ENCODE data around the gene MAP7.

MAP7 gene

DNA sequence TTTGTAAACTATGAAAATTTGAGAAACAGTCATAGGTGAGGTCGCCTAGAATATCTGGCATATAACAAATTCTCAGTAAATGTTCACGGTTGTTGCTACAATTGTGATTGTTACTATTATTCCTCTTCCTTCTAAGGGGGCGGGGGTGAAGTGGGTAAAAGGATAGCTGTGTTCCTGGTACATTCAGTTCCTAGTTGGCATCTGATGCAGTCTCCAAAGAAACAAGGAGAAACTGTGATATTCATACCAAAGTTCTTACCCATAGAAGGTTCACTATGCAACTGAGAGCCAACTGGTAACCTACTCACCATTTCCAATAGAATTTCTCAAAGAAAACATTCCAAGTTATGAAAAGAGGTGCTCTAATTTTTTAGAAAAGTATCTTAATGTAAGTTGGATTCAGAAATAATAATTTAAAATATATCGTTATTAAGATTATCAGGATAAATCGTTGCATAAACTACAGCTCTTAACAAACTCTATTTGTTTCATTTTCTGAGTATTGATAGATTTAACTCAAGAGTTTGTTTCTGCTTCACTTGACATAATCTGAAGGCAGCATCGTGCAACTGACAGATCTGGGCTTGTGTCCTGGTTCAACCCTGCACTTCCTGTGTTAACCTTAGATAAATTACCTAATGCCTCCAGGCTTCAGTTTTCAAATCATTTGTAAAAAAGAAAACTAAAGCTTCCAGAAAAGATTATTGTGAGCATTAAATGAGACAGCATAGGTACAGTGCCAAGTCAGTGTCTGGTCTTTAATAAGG lies 13.3 kb upstream of the MAP7 start:
- DNase-seq, result no peak

DNA sequence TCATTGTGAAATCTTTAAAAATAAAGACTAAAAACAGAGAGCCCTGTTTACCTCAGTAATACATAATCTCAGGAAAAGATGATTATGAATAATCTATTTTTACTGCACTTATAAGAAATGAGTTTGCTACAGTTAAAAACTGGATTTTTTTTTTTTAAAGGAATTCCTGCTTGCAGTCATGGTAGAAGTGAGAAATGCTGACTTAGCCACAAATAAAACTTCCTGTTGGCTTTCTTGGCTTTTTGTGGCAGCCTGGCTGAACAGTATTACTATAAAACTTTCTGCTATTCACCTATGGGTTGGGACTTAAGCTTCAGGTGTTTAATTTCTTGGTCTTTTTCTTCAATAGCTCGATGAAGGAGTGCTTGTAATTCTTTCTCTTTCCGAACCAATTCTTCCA lies 12.0 kb upstream of the MAP7 start:
- no peak for DNase-seq

DNA sequence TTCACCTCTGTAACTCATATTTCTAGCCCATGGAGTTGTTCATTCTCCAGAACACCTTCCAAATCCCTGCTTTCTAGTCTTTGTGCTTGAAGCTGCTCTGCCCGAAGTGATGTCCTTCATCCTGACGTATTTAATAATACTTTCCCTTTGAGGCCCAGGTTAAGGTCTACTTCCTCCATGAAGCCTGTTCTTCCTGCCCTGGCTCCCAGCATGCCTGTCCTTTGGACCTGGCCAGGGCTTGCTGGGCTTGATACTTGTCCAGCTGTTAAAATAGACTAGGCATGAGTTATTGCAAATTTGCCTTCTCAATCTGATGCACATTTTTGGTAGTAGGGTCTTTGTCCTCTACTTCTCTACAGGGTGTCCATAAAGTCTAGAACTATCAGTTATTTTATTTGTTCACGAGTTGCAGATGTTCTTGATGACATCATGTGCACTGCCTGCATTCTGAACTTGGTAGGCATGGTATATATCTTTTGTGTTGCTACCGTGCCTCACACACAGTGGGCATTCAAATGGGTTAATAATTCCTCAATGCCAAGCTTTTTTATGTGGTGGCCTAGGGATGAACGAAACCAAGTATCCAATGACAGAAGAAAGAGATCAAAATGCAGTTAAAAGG lies 3.1 kb upstream of the MAP7 start:
- DNase-seq, result no peak

DNA sequence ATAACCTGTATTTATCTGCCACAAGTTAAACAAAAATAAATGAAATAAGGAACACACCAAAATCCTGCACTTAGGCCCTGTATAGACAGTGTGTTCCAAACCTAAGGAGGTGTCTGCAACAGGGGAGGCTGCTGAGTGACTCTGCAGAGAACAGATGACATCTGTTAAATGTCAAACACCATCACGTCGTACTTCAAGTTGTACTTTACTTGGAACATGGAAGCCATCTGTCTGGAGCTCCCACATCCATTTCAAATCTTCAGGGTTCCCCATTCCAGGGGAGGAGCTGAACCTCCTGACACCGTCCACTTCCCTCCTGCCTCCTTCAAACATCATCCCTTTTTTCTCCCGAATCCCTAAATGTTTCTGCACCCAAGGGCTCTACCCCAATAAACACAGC lies 1.8 kb upstream of the MAP7 start:
- no peak for DNase-seq

DNA sequence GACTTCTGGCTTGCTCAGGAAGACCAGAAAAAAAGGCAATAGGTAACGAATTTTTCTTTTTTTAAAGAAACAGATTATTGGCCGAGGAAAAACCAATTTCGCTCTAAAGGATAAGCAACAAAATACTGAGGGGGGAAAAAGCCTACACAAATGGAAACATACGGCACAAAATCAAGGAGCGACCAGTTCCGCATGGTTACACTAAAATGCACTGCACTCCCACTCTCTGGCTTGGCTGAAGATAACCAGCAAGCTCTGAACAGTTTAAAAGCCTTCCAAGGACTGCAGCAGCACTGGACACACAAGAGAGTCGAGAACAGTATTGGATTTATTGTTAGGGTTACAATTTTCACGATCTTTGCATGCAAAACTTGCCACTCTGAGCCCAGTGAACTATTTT lies 881 bp upstream of the MAP7 start:
- DNase-seq, result no peak

DNA sequence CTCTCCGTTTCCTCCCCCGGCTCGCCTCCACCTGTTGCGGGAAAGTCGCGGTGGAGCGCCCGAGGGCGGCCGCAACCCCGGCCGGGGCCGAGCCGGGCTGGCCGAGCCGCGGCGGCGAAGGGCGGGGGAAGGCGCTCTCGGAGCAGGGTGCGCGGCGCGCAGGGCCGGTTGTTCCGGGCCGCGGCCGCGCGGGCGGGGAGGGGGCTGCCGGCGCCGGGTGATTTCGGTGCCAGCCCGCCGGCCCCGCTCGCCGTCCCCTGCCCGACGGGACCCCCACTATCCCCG lies 235 bp downstream of the MAP7 start:
- no peak for DNase-seq

DNA sequence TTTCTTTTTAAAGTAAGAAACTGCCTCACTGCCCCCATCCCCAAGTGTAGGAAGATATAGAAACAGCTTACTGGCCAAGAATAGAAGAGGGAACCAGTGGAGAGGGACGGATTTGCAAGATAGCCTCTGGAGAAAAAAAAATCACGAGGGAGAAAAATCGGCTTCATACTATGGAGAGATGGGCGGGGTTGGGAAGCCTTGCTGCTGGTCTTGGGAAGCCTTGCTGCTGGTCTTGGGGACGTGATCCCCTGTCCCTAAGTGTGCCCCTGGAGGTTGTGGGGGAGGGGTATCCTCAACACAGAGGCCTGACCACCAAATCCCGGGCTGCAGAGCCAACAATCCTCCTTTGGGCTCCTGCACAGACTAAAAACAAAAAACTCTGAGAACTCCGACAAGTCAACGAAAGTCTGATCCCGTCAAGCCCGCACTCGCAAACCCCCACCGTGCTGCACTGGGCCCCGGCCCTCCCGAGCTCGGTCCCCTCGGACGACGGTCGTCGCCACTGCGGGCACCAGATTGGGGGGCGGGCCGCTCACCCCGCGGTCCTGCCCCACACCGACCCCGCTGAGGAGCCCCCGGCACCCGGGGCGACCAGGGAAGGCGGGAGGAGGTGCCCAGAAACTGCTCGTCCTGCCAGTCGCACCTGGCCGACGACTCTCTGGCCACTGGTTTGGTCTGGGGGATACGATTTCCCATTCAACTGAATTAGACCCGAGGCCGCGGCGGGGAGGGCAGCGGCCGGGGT lies 750 bp downstream of the MAP7 start:
- DNase-seq, result no peak

DNA sequence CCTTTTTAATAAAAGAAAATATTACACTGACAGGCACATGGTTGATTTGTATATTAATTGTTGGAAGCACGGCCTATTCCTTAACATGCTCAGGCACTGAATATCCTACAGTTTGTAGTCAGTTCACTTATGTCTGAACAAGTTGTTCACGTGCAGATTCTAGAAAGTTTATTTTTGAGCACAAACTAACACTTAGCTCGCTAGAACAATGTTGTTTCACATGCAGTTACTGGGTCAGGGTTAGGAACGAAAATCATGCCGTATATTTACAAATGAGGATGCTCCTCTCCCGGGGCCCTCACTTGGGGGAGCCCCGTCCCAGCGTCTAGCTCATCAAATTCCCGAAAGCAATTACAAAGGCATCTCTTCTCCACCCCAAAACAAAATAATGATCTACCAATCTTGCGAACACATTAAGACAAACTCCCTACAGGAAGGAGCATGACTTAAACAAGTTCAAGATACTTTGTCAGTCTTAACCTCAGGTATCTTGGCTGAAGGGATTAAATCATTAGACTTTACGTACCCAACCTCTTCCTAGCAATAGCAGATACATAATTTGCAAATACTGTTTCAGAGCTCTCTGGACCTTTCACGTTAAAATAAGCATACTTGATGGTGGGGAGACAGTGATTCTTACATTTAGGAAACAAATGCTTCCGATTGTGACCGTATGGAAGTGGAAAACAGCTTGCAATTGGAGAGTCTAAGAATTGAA lies 1.5 kb downstream of the MAP7 start:
- DNase-seq, result no peak

DNA sequence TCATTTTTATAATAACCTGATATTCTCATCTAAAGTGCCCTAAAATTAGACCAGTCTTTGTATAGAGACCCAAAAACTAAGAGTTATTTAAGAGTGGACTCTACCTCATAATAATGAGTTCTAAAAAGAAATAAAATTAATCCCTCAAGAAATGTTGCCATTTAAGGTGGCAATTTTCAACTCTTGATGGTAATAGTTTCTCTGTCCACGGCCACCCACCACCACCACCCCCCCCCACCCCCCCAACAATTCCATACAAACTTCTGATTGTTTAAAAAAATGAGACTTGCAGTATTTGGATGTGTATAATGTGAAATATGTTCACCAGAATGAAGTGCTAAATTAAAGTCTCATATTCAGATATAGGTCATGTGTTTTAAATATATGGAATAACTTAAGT lies 2.4 kb downstream of the MAP7 start:
- DNase-seq, result no peak

DNA sequence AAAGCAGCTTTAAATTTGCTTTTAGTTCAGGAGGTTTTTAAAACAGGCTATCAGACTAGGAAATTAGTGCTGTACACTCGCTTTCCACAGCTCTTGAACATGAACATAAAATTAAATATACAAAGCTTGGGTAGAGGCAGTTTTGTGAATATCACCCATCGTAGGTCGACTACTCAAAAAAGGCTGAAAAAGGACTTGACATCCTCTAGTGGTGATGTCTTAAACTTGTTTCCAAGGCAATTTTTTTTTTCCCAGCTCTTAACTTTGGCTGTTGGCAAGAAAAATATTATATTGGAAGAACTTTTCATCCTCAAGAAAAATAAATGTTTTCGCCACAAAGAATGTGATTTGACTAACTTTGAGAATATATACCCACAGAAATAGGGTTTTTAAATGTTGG lies 2.9 kb downstream of the MAP7 start:
- no peak for DNase-seq

DNA sequence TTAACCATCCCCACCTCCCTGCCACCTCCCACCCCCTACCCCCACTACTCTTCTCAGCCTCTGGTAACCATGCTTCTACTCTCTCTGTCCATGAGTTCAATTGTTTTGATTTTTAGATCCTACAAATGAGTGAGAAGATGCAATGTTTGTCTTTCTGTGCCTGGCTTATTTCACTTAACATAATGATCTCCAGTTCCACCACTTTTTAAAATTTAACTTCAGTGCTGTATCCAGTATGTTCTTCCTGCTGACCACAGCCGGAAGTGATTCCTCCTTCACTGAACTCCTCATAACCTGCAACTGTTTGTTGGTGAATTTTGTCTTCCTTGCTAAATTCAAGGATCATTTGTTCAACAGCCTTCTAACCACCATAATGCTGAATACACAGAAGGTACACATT lies 3.9 kb downstream of the MAP7 start:
- DNase-seq, result no peak

DNA sequence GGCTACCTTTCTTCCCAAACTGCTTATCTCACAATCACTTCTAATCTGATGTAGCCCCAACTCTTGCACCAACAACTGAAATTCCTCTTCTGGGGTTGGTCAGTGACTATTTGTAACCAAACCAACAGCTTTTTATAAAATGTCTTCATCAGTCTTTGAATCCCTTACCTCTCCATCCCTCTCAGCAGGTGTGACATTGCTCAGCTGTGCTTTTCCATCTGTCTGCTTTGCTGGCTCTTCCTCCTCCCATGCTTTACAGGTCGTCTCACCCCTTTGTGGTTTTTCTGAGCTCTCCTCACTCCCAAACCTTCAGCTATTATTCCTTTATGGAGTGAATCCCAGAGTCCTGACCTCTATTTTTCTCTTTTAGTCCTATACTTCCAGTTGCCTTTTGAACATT lies 5.9 kb downstream of the MAP7 start:
- no peak for DNase-seq

DNA sequence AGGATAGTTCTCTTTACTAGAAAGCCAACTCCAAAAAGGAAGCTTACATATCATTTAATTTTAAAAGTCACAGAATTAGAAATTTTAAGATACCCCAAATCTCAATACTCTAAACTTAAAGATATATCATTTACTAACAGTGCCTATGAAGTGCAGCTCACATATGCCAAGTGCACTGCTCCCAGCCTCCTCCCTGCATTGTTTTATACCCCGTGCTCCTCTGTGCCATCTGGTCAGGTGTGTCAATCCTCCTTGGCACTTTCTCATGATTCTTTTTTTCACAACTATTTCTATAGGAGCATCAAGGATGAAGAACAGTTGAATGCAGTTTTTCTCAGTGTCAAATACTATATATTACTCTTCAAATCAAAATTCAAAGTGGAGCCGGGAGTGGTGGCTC lies 8.8 kb downstream of the MAP7 start:
- DNase-seq, result no peak

DNA sequence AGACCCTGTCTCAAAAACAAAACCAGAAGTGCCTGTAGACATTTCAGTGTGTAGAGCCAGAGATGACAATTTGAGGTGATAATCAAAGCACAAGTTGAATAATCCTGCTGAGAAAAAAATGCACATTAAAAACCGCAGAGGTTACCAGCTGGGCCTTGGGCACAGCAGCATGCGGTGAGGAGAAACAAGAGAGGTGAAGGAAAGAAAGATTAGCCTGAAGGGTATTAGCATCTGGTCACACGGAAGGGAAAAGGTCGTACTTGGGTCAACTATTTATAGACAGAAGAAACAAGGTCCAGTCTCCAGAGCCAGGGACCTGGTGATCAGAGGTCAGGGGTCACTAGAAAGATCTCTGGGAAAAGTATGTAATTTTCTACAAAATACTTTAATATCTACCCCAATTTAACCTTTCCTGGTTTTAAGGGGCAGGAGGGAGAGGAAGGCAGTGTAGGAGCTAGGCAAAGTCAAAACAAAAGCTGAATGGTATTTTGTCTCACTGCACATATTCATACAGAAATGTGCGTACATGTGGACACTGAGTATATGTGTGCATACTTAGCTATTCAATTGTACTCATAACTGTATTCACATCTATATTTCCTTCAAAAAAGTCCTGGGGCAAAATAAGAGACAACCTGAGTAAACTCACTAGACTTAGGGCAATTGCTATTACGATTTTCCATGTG lies 10.1 kb downstream of the MAP7 start:
- no peak for DNase-seq

DNA sequence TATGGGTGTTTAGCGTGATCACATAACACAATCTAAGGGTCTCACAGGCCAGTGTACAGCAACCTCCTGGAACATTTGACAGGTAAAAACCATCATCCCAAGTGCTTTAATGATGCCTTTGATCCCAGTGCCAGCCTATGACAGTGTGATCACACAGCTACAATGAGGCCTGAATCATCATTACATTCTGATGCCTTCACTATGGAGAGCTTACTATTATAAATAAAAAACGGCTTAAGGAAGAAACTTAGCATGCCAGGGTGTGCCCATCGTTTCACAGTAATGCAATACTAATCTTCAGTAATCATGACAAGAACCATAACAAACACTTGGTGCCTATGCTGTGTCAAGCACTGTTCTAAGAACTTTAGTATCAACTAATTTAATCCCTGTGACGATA lies 11.4 kb downstream of the MAP7 start:
- DNase-seq, result no peak

DNA sequence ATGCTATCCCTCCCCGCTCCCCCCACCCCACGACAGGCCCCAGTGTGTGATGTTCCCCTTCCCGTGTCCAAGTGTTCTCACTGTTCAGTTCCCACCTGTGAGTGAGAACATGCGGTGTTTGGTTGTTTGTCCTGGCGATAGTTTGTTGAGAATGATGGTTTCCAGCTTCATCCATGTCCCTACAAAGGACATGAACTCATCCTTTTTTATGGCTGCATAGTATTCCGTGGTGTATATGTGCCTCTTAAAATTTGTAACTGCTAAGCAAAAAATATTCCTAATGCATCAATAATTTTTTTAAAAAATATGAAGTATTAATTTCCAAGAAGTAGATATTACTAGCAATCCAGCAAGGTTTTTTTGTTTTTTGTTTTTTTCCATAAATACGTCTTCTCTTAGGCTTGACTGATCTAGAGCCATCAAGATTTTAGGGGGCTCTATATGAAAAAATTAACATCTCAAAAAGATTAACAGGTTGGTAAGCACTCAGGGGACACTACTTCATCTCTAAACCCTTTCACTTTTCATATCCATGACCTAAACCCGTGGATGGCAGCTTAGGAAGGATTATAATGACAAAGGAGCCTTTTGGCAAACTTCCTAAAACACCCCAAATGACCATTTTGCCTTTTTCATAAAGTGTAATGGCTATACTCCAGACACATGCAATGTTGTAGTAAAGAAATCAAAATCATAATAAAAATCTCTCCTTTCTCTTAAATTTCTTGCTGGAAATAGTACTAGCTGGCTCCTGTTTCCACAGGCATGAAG lies 14.2 kb downstream of the MAP7 start:
- DNase-seq, result no peak

DNA sequence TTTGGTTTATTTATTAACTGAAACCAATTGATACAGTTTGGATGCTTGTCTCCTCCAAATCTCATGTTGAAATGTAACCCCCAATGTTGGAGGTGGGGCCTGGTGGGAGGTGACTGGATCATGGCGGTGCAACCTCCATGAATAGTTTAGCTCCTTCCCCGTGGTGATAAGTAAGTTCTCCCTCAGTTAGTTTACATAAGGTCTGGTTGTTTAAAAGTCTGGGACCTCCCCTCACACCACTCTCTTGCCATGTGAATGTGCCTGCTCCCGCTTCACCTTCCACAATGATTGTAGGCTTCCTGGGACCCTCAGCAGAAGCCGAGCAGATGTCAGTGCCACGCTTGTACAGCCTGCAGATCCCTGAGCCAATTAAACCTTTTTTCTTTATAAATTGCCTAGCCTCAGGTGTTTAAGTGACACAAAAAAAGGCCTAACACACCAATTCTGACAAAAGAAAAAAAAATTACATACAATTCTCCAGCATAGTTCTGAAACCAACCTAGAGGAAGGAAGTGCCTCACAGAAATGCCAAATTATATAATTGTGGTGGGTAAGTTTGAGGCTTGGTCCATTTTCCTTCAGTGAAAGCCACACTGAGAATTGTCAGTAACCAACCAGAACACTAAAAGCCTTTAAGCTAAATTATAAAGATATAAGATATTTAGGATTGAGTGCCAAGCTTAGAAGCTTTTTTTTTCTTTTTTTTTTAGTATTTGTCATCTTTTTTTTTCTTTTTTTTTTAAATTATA lies 15.0 kb downstream of the MAP7 start:
- DNase-seq, result no peak

DNA sequence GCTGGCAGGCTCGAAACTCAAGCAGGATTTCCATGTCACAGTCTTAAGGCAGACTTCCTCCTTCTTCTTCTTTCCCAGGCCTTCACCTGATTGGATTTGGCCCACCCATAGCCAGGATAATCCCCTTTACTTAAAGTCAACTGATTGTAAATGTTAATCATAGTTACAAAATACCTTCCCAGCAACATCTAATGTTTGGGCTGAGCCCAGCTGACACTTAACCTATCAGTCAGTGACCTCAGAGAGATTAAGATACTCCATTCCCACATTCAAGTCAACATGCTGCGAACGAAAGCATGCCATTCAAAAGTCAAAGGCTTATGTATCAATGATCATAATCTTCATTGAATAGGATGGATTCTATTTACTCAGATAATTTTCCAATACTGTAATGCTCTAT lies 16.0 kb downstream of the MAP7 start:
- no peak for DNase-seq

DNA sequence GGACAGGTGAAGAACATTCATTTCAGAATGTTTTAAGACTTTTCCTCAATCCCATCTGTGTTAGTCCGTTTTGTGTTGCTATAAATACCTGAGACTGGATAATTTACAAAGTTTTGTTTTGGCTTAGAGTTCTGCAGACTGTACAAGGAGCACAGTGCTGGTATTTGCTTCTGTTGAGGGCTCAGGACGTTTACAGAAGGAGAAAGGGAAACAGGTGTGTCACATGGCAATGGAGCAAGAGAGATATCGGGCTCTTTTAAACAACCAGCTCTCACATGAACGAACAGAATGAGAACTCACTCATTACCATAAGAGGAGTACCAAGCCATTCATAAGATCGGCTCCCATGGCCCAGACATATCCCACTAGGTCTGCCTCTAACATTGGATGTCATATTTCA lies 16.7 kb downstream of the MAP7 start:
- no peak for DNase-seq

DNA sequence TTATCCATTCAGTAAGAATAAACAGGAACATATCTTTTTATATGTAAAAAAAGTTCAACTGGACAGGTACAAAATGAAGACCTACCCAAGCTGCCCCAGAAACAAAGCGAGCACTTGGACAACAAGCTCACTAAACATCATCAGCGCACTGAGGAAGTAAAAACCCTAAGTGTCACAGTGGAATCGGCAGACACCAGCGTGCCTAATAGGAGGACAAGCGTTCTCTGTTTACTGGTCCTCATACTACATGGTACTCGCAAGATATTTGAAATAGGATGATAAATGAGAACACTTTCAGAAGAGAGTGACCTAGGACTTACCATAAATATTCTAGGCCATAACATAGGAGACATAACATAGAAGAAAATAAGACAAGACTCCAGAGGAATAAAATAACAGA lies 18.2 kb downstream of the MAP7 start:
- DNase-seq, result no peak

DNA sequence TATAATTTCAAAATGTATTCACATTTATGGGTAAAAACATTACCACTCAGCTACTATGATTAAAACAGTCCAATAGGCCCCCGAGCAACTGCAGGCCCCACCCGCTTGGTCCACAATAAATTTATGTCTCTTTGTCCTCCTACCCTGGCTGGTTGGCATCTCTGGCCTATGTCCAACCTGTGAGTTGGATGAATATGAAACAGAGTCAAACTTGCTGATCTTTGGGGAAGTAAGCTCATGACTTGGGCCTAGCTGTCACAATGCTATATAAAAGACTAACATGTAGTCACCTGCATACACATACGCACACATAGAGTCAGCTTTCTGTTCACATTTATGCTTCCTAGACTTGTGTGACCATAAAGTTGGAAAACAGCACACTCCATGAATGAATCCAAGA lies 20.5 kb downstream of the MAP7 start:
- DNase-seq, result no peak

DNA sequence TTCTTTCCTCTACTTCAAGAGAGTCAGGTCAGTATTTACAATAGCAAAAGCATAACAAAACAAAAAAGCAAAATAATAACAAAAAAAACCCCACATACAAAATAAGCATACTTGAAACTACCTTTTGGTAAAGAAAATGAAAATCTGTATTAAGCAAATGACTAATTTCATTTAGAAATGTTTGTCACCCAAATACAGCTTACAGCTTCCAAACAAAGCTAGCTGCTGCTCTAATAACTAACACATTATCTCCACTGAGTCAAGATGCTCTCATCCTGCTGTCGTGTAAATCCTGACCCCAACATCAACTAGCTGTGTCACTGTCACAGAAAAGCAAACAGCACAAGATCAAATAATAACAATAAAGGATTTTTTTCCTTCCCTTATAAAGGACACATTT lies 21.7 kb downstream of the MAP7 start:
- DNase-seq, result no peak
